Sigmoid colon (tissue), 7 donors: ENCODE data around the gene MMP1. TPM values are rescaled to one million over a fixed set of nuclear protein-coding genes. Genes with fewer than 3 reads are reported as not detected.

Experiments used
- DNase-seq: peaks from one replicate; pipeline ENCODE4 v3.0.0-alpha.2; 2019
- H3K27ac ChIP-seq, 4 donors: fragments of 200-600 bp; sonication (generic); one replicate each; pipeline ENCODE4 v1.5.1; 2016 to 2019; ENCODE audit warnings: mild to moderate bottlenecking in 1 of 4
- H3K27me3 ChIP-seq, 3 donors: fragments of 200-600 bp; sonication (generic); one replicate each; pipeline ENCODE4 v1.5.1; 2019; ENCODE audit warnings: mild to moderate bottlenecking in 1 of 3
- H3K36me3 ChIP-seq, 4 donors: fragments of 200-600 bp; sonication (generic); one replicate each; pipeline ENCODE4 v1.5.1; 2016 to 2019
- H3K4me1 ChIP-seq, 4 donors: fragments of 200-600 bp; sonication (generic); one replicate each; pipeline ENCODE4 v1.5.1; 2017 to 2019
- H3K4me3 ChIP-seq, 4 donors: fragments of 200-600 bp; sonication (generic); one replicate each; pipeline ENCODE4 v1.5.1; 2017 to 2019; ENCODE audit warnings: mild to moderate bottlenecking in 2 of 4, moderate library complexity in 1 of 4
- H3K9me3 ChIP-seq, 4 donors: fragments of 200-600 bp in 3 of 4; sonication (generic) in 3 of 4; one replicate each; pipeline versions ENCODE4 v1.5.1 to v1.6.1; 2013 to 2019
- EP300 ChIP-seq, 4 donors: sonication (generic); formaldehyde crosslinking; IDR thresholded peaks; one replicate each; pipeline ENCODE4 v1.6.1; 2017; ENCODE audit warnings: antibody characterized with exemption in 4 of 4
- POLR2A ChIP-seq, 2 donors: fragments of 450-650 bp; IDR thresholded peaks; one replicate each; pipeline ENCODE4 v1.6.1; 2016; ENCODE audit warnings: antibody characterized with exemption in 2 of 2, mild to moderate bottlenecking in 2 of 2, moderate library complexity in 2 of 2
- POLR2AphosphoS5 ChIP-seq, 4 donors: sonication (generic); formaldehyde crosslinking; IDR thresholded peaks; one replicate each; pipeline ENCODE4 v1.6.1; 2017; ENCODE audit warnings: antibody characterized with exemption in 4 of 4
- WGBS, 2 donors: extraction: QIAGEN DNeasy Blood & Tissue Kit; methylation state at CpG; one replicate each; pipeline ENCODE4 v1.1.7; 2013; 5-methylcytosine and 5-hydroxymethylcytosine counted together
- intact Hi-C: fragments of 100-400 bp; cut with DNase I; formaldehyde crosslinking; loops from one replicate; pipeline ENCODE4 v1.15.1; 2023
- polyA plus RNA-seq, 3 donors: library from polyadenylated mRNA; stranded (reverse); fragments of 200-250 nt; gene quantifications; one replicate each; pipeline ENCODE4 v1.2.3, GENCODE V29; 2013
- total RNA-seq, 4 donors: library from RNA; depleted of rRNA; stranded (reverse); fragments of >200 nt; gene quantifications; one replicate each; pipeline ENCODE4 v1.1.0, GENCODE V29; 2016
- TF ChIP-seq, protein P1 (sequence below), 4 experiments: fragments of 450-650 bp in 3 of 4; fragments of 200-600 bp in 1 of 4; IDR thresholded peaks; one replicate each; pipeline ENCODE4 v1.5.1; 2016 to 2019; ENCODE audit warnings: antibody characterized with exemption in 4 of 4, mild to moderate bottlenecking in 3 of 4, moderate library complexity in 2 of 4
- donor health status: healthy with polysubstance abuse.
- donor health status: Bipolar disorder and iron deficiency.
- donor health status: healthy.

MMP1 gene
- total and polyA plus RNA-seq, 7 donors, result 0.60 to 5.3 (median 2.2) TPM; not detected in 3

- no peak for DNase-seq
- intact Hi-C loops, result no loop called here
- no peaks in the 10 kb centered on the region for H3K36me3 ChIP-seq
- WGBS, 2 donors, result 76 to 86% methylated on average over 4 of the region's 4 CpGs
- no peaks in the 10 kb centered on the region for H3K27me3 ChIP-seq
- TF ChIP-seq POLR2A (IDR thresholded peaks at IDR 0.05) (no peak), EP300 (IDR thresholded peaks at IDR 0.05) (no peak), POLR2AphosphoS5 (IDR thresholded peaks at IDR 0.05) (no peak)
- TF ChIP-seq, protein P1, sequence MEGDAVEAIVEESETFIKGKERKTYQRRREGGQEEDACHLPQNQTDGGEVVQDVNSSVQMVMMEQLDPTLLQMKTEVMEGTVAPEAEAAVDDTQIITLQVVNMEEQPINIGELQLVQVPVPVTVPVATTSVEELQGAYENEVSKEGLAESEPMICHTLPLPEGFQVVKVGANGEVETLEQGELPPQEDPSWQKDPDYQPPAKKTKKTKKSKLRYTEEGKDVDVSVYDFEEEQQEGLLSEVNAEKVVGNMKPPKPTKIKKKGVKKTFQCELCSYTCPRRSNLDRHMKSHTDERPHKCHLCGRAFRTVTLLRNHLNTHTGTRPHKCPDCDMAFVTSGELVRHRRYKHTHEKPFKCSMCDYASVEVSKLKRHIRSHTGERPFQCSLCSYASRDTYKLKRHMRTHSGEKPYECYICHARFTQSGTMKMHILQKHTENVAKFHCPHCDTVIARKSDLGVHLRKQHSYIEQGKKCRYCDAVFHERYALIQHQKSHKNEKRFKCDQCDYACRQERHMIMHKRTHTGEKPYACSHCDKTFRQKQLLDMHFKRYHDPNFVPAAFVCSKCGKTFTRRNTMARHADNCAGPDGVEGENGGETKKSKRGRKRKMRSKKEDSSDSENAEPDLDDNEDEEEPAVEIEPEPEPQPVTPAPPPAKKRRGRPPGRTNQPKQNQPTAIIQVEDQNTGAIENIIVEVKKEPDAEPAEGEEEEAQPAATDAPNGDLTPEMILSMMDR (IDR thresholded peaks at IDR 0.05), result no peak
- H3K4me3 ChIP-seq, result no peak overlapping the region
- no peaks in the 10 kb centered on the region for H3K4me1 ChIP-seq
- H3K9me3 ChIP-seq, result no peaks in the 10 kb centered on the region
- H3K27ac ChIP-seq, result no peak overlapping the region
These were observed 24.6 kb downstream of the MMP1 start for GRCh38 chr11:102773386-102773785.

GRCh38 chr11:102771351-102771750 lies 26.6 kb downstream of the MMP1 start:
- H3K4me3 ChIP-seq, result no peak overlapping the region
- H3K27me3 ChIP-seq, result no peaks in the 10 kb centered on the region
- no peaks in the 10 kb centered on the region for H3K4me1 ChIP-seq
- TF ChIP-seq, protein P1 (IDR thresholded peaks at IDR 0.05), result no peak
- TF ChIP-seq POLR2A (IDR thresholded peaks at IDR 0.05) (no peak), EP300 (IDR thresholded peaks at IDR 0.05) (no peak), POLR2AphosphoS5 (IDR thresholded peaks at IDR 0.05) (no peak)
- H3K36me3 ChIP-seq, result no peaks in the 10 kb centered on the region
- WGBS, 2 donors, result 80% methylated on average over 1 of the region's 1 CpG
- H3K27ac ChIP-seq, result no peak overlapping the region
- intact Hi-C loops, result no loop called here
- H3K9me3 ChIP-seq, result no peaks in the 10 kb centered on the region
- DNase-seq, result no peak

GRCh38 chr11:102770191-102770590 lies 27.8 kb downstream of the MMP1 start:
- H3K9me3 ChIP-seq, result no peaks in the 10 kb centered on the region
- H3K4me3 ChIP-seq, result no peak overlapping the region
- TF ChIP-seq EP300 (IDR thresholded peaks at IDR 0.05) (no peak), POLR2AphosphoS5 (IDR thresholded peaks at IDR 0.05) (no peak), POLR2A (IDR thresholded peaks at IDR 0.05) (no peak)
- TF ChIP-seq, protein P1 (IDR thresholded peaks at IDR 0.05), result no peak
- H3K27me3 ChIP-seq, result no peaks in the 10 kb centered on the region
- no peaks in the 10 kb centered on the region for H3K4me1 ChIP-seq
- no peak overlapping the region for H3K27ac ChIP-seq
- intact Hi-C loops, result no loop called here
- H3K36me3 ChIP-seq, result no peaks in the 10 kb centered on the region
- no peak for DNase-seq

DNA sequence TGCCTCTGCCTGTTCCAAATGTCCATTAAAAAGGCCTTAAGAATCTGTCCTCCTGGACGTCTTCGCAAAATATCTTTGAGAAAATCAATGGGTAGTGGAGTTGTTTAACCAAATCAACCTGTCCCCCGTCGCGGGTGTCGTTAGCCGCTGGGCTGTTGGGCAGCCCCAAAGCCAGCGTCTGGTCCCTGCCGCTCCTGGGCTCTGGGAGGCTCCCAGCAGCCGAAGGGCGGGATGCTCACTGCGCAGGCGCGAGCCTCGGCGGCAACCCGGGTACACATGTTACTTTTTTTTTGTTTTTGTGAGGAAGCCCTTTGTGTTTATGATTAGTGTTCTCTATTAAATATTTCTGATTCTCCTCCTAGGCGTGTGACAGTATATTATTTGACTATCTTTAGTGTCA lies 30.2 kb downstream of the MMP1 start:
- no peak for DNase-seq
- no peak overlapping the region for H3K4me3 ChIP-seq
- WGBS, 2 donors, result 69 to 95% methylated on average over 18 of the region's 18 CpGs
- H3K9me3 ChIP-seq, result no peaks in the 10 kb centered on the region
- intact Hi-C loops, result no loop called here
- TF ChIP-seq EP300 (IDR thresholded peaks at IDR 0.05), result no peak
- TF ChIP-seq, protein P1 (IDR thresholded peaks at IDR 0.05), result no peak
- no peak for TF ChIP-seq POLR2AphosphoS5 (IDR thresholded peaks at IDR 0.05)
- TF ChIP-seq POLR2A (IDR thresholded peaks at IDR 0.05), result no peak
- no peaks in the 10 kb centered on the region for H3K27me3 ChIP-seq
- H3K4me1 ChIP-seq, result no peaks in the 10 kb centered on the region
- no peak overlapping the region for H3K27ac ChIP-seq
- no peaks in the 10 kb centered on the region for H3K36me3 ChIP-seq

- Histone ChIP-seq H3K4me1 (peaks cover 0 to 21% (median 6%) of the 10 kb centered on the region in 4 donors), H3K27me3 (no peaks in the 10 kb centered on the region), H3K9me3 (no peaks in the 10 kb centered on the region), H3K36me3 (no peaks in the 10 kb centered on the region), H3K27ac (no peak overlapping the region), H3K4me3 (no peak overlapping the region)
- TF ChIP-seq EP300 (IDR thresholded peaks at IDR 0.05), result no peak
- no peak for TF ChIP-seq POLR2A (IDR thresholded peaks at IDR 0.05)
- no peak for TF ChIP-seq POLR2AphosphoS5 (IDR thresholded peaks at IDR 0.05)
- TF ChIP-seq, protein P1 (IDR thresholded peaks at IDR 0.05), result no peak
- WGBS, 2 donors, result 87 to 90% methylated on average over 2 of the region's 2 CpGs
- DNase-seq, result no peak
- intact Hi-C loops, result no loop called here
These were observed 34.5 kb downstream of the MMP1 start for GRCh38 chr11:102763440-102763839.
